ACC112 (cell line): Measurements from ENCODE around the gene MAP2K5.

Source experiments
- H2AFZ ChIP-seq: fragments of 200-600 bp; sonication (generic); one replicate; pipeline ENCODE4 v1.6.0; 2017; ENCODE audit warnings: antibody characterized with exemption, low read length; ENCODE audit not compliant: unreplicated experiment
- H3K27ac ChIP-seq: fragments of 200-600 bp; sonication (generic); 2 replicates; pipeline ENCODE4 v1.5.1; 2014; ENCODE audit warnings: low read depth, mild to moderate bottlenecking, antibody characterized with exemption, low read length, moderate library complexity
- H3K27me3 ChIP-seq: fragments of 200-600 bp; sonication (generic); 2 replicates; pipeline ENCODE4 v1.6.1; 2014; ENCODE audit warnings: mild to moderate bottlenecking, antibody characterized with exemption, low read length, moderate library complexity, mixed read lengths; ENCODE audit not compliant: insufficient read depth
- H3K36me3 ChIP-seq: fragments of 200-600 bp; sonication (generic); 2 replicates; pipeline ENCODE4 v1.6.1; 2016; ENCODE audit warnings: mild to moderate bottlenecking, antibody characterized with exemption, low read length, moderate library complexity, mixed read lengths; ENCODE audit not compliant: insufficient read depth
- H3K4me1 ChIP-seq: fragments of 200-600 bp; sonication (generic); one replicate; pipeline ENCODE4 v1.6.1; 2016; ENCODE audit warnings: low read length, mixed read lengths; ENCODE audit not compliant: insufficient read depth, unreplicated experiment, control insufficient read depth
- H3K4me3 ChIP-seq: fragments of 200-600 bp; sonication (generic); 2 replicates; pipeline ENCODE4 v1.5.1; 2014; ENCODE audit warnings: mild to moderate bottlenecking, low read depth, low read length
- H3K79me2 ChIP-seq: fragments of 200-600 bp; sonication (generic); one replicate; pipeline ENCODE4 v1.6.0; 2016; ENCODE audit warnings: low read length; ENCODE audit not compliant: control insufficient read depth, unreplicated experiment, insufficient read depth

The MAP2K5 gene

GRCh38 chr15:67815036-67815592 lies 272.6 kb downstream of the MAP2K5 start:
- no peaks in the 10 kb centered on the region for H3K36me3 ChIP-seq
- H3K79me2 ChIP-seq, result no peaks in the 10 kb centered on the region
- peaks cover 37% of the 10 kb centered on the region for H3K27me3 ChIP-seq
- H3K4me1 ChIP-seq, result no peaks in the 10 kb centered on the region
- no peak overlapping the region for H2AFZ ChIP-seq
- H3K27ac ChIP-seq, result no peak overlapping the region
- no peak overlapping the region for H3K4me3 ChIP-seq

- Histone ChIP-seq H2AFZ (no peak overlapping the region), H3K4me3 (no peak overlapping the region), H3K27ac (no peak overlapping the region), H3K79me2 (no peaks in the 10 kb centered on the region), H3K4me1 (no peaks in the 10 kb centered on the region), H3K27me3 (peaks cover 53% of the 10 kb centered on the region), H3K36me3 (no peaks in the 10 kb centered on the region)
Measured at GRCh38 chr15:67816668-67817067, 274.2 kb downstream of the MAP2K5 start.

- Histone ChIP-seq H3K4me3 (no peak overlapping the region), H3K27me3 (peaks cover 71% of the 10 kb centered on the region), H3K4me1 (no peaks in the 10 kb centered on the region), H2AFZ (no peak overlapping the region), H3K36me3 (no peaks in the 10 kb centered on the region), H3K79me2 (no peaks in the 10 kb centered on the region), H3K27ac (no peak overlapping the region)
Measured at GRCh38 chr15:67818464-67818863, 276.0 kb downstream of the MAP2K5 start.

- H3K79me2 ChIP-seq, result no peaks in the 10 kb centered on the region
- H3K27me3 ChIP-seq, result peaks cover 82% of the 10 kb centered on the region
- H3K4me3 ChIP-seq, result no peak overlapping the region
- H3K4me1 ChIP-seq, result no peaks in the 10 kb centered on the region
- H2AFZ ChIP-seq, result no peak overlapping the region
- H3K36me3 ChIP-seq, result no peaks in the 10 kb centered on the region
- no peak overlapping the region for H3K27ac ChIP-seq
Measured at GRCh38 chr15:67819636-67820035, 277.1 kb downstream of the MAP2K5 start.

- Histone ChIP-seq H3K79me2 (no peaks in the 10 kb centered on the region), H3K36me3 (no peaks in the 10 kb centered on the region), H3K27ac (no peak overlapping the region), H2AFZ (no peak overlapping the region), H3K27me3 (peaks cover 89% of the 10 kb centered on the region), H3K4me1 (no peaks in the 10 kb centered on the region), H3K4me3 (no peak overlapping the region)
Measured at GRCh38 chr15:67820122-67820991, 277.9 kb downstream of the MAP2K5 start.

GRCh38 chr15:67820992-67821783 lies 278.7 kb downstream of the MAP2K5 start:
- Histone ChIP-seq H3K4me1 (no peaks in the 10 kb centered on the region), H3K4me3 (no peak overlapping the region), H2AFZ (no peak overlapping the region), H3K27ac (no peak overlapping the region), H3K36me3 (no peaks in the 10 kb centered on the region), H3K79me2 (no peaks in the 10 kb centered on the region), H3K27me3 (peaks cover 94% of the 10 kb centered on the region)

GRCh38 chr15:67821784-67822440 lies 279.4 kb downstream of the MAP2K5 start:
- Histone ChIP-seq H3K4me1 (no peaks in the 10 kb centered on the region), H3K4me3 (no peak overlapping the region), H3K27ac (no peak overlapping the region), H3K36me3 (no peaks in the 10 kb centered on the region), H2AFZ (no peak overlapping the region), H3K79me2 (no peaks in the 10 kb centered on the region), H3K27me3 (peaks cover 94% of the 10 kb centered on the region)

GRCh38 chr15:67822537-67823313 lies 280.2 kb downstream of the MAP2K5 start:
- Histone ChIP-seq H3K79me2 (no peaks in the 10 kb centered on the region), H3K4me3 (no peak overlapping the region), H3K27me3 (peaks cover 97% of the 10 kb centered on the region), H3K27ac (no peak overlapping the region), H3K4me1 (no peaks in the 10 kb centered on the region), H2AFZ (no peak overlapping the region), H3K36me3 (no peaks in the 10 kb centered on the region)

GRCh38 chr15:67823314-67824196 lies 281.1 kb downstream of the MAP2K5 start:
- Histone ChIP-seq H3K4me3 (peak overlapping the region; percentile 33; the same call in 1 of the 2 replicates), H3K27me3 (peaks cover 98% of the 10 kb centered on the region), H3K4me1 (no peaks in the 10 kb centered on the region), H3K36me3 (no peaks in the 10 kb centered on the region), H3K79me2 (no peaks in the 10 kb centered on the region), H2AFZ (no peak overlapping the region), H3K27ac (no peak overlapping the region)
